NCI-H69 (cell line): Measurements from ENCODE around the gene CAND2.
"Not testable (repeated sequence)": the region's sequence is repeated elsewhere in the genome, so short reads cannot be mapped to it uniquely, and the experiment has no call there.

Experiments
- DNase-seq: peaks from one replicate; lab custom pipeline; 2025; lab: John Stamatoyannopoulos, UW

The CAND2 gene

GRCh38 chr3:12831301-12831866, 34.9 kb downstream of the CAND2 start:
- peak; percentile 5 for DNase-seq

GRCh38 chr3:12832350-12833221, 36.1 kb downstream of the CAND2 start:
- DNase-seq: no peak

GRCh38 chr3:12833222-12834161, 37.0 kb downstream of the CAND2 start:
- no peak for DNase-seq

GRCh38 chr3:12835052-12835665, 38.7 kb downstream of the CAND2 start:
- no peak for DNase-seq

GRCh38 chr3:12837295-12837986, 41.0 kb downstream of the CAND2 start:
- DNase-seq: no peak

GRCh38 chr3:12838179-12838965, 41.9 kb downstream of the CAND2 start:
- no peak for DNase-seq

GRCh38 chr3:12839156-12839946, 42.9 kb downstream of the CAND2 start:
- no peak for DNase-seq

- not testable (repeated sequence) for DNase-seq
Observed at GRCh38 chr3:12840148-12840547, 43.7 kb downstream of the CAND2 start.

GRCh38 chr3:12840591-12841148, 44.2 kb downstream of the CAND2 start:
- peak; percentile 36 for DNase-seq

- DNase-seq: peak; percentile 93
Observed at GRCh38 chr3:12841149-12841969, 44.9 kb downstream of the CAND2 start, which contains the start of gene RPL32. Gene RPL32, minus strand, starts transcription at chr3:12841565. Its CDS starts 1,328 bp downstream, at chr3:12840237.

- no peak for DNase-seq
Observed at GRCh38 chr3:12841970-12842328, 45.5 kb downstream of the CAND2 start.

GRCh38 chr3:12842469-12842868, 46.0 kb downstream of the CAND2 start:
- no peak for DNase-seq

- no peak for DNase-seq
Observed at GRCh38 chr3:12845811-12846210, 49.3 kb downstream of the CAND2 start.

- DNase-seq: no peak
Observed at GRCh38 chr3:12852201-12852600, 55.7 kb downstream of the CAND2 start.

- not testable (repeated sequence) for DNase-seq
Observed at GRCh38 chr3:12853847-12854246, 57.4 kb downstream of the CAND2 start.

- DNase-seq: no peak
Observed at GRCh38 chr3:12854565-12854964, 58.1 kb downstream of the CAND2 start.

GRCh38 chr3:12856626-12857025, 60.1 kb downstream of the CAND2 start:
- DNase-seq: no peak

- DNase-seq: no peak
Observed at GRCh38 chr3:12859840-12860239, 63.4 kb downstream of the CAND2 start.
